ENCODE data around the gene FEZ2.

The FEZ2 gene

GRCh38 chr2:36540986-36541754, 56.8 kb downstream of the FEZ2 start:
- no peak for TF ChIP-seq CTCF (IDR thresholded peaks at IDR 0.05; ENCODE audit: extremely low read depth, missing control alignments)
- no peak for DNase-seq (ENCODE audit: low spot score)

DNA sequence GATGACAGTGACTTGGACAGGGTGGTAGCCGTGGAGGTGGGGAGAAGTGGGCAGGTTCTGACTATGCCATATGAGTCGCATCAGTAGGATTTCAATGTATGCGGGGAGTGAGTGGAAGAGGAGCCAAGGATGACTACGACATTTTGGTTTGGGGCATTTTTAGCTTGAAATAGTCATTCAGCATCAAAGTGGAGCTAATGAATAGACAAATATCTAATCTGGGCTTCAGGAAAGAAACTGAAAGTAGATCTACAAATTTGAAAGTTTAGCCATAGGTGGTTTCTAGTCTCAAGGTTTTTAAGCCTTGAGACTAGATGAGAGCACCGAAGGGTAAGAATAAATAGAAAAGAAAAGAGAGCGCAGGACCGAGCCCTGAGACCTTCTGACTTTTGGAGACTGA, 58.3 kb downstream of the FEZ2 start:
- TF ChIP-seq CTCF (IDR thresholded peaks at IDR 0.05; ENCODE audit: extremely low read depth, missing control alignments), result no peak
- DNase-seq (ENCODE audit: low spot score), result peak; percentile 27

DNA sequence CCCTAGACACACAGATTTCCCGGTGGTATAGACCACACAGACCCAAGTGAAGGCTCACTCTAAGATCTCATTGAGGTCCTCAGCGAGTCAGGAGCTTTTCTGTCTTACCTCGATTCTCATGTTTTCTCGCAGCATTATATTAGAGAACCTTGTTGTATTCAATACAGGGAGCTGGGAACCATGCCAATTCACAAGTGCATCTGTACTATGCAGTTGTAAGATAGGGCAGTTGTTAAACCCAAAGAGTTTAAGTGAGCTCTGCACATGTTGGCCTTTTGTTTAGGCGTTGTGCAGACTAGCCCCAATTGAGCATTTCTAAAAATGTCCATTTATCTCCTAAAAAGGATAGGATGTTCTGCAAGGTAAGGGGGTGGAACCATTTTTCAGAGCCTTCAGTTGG, 59.6 kb downstream of the FEZ2 start:
- TF ChIP-seq CTCF (IDR thresholded peaks at IDR 0.05; ENCODE audit: extremely low read depth, missing control alignments), result no peak
- no peak for DNase-seq (ENCODE audit: low spot score)

DNA sequence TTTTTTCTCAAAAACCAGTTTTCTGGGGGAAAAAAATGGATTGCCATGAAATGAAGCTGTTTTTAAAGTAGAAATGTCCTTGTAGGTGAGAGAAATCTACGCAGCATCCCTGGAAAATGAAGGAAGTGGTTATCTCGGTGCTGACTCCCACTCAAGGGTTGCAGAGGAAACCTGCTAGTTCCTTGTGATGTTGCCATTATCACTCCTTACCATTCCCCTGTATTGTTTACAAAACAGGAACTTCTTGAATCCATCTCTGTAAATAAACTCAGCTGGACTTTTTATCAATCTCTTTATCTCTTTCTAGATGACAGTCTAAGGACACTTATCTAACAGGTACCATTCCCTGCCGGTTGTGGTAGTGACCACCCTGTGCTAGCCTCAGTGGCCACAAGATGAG, 61.2 kb downstream of the FEZ2 start:
- no peak for TF ChIP-seq CTCF (IDR thresholded peaks at IDR 0.05; ENCODE audit: extremely low read depth, missing control alignments)
- DNase-seq (ENCODE audit: low spot score), result no peak

DNA sequence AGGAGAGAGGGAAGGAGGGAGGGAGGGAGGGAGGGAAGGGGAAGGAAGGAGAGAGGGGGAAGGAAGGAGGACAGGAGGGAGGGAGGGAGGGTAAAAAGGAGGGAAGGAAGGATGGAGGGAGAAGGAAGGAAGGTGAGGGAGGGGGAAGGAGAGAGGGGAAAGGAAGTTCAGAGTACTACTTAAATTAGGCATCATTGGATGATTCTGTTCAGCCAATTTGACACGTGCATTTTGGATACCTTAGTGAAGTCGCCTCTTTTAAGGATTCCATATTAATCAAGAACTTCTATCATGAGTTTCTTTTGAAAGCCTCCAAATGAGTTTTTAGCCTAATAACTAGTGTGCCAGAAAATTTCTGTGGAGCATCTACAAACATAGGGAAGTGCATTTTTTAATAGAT, 62.9 kb downstream of the FEZ2 start:
- DNase-seq (ENCODE audit: low spot score), result no peak
- no peak for TF ChIP-seq CTCF (IDR thresholded peaks at IDR 0.05; ENCODE audit: extremely low read depth, missing control alignments)

DNA sequence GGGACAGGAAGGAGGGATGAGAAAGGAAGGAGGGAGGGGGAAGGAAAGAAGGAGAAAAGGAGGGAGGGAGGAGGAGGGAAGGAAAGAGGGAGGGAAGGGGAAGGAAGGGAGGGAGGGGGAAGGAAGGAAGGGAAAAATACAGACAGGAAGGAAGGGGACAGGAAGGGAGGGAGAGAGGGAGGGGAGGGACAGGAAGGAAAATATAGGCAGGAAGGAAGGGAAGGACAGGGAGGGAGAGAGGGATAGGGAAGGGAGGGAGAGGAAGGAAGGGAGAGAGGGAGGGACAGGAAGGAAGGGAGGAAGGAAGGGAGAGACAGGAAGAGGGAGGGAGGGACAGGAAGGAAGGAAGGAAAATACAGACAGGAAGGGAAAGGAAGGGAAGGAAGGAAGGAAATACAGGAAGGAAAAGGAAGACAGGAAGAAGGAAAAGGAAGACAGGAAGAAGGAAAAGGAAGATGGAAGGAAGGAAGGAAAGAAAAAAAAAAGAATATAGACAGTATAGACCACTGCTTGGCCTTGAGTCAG, 63.6 kb downstream of the FEZ2 start:
- no peak for DNase-seq (ENCODE audit: low spot score)
- no peak for TF ChIP-seq CTCF (IDR thresholded peaks at IDR 0.05; ENCODE audit: extremely low read depth, missing control alignments)

- DNase-seq (ENCODE audit: low spot score), result peak; percentile 28
- TF ChIP-seq CTCF (IDR thresholded peaks at IDR 0.05; ENCODE audit: extremely low read depth, missing control alignments), result no peak
These were observed 67.0 kb downstream of the FEZ2 start for GRCh38 chr2:36530983-36531354.

All from GM20000 (cell line).